Activated naive CD8-positive, alpha-beta T cell treated with anti-CD3 and anti-CD28 coated beads, Interleukin-2, amount 10 ng/mL, durations not matched to agents 7 days and 5 days (primary cell): ENCODE data around the gene RFPL2. TPM values are rescaled to one million over a fixed set of nuclear protein-coding genes. Genes with fewer than 3 reads are reported as not detected.
A peak's percentile ranks its signal among the peaks of the same experiment; 100 is the strongest.
"Not testable (repeated sequence)": the region's sequence is repeated elsewhere in the genome, so short reads cannot be mapped to it uniquely, and the experiment has no call there.

ENCODE experiments used
- ATAC-seq: fragments of 150-1000 bp; cut with Tn5 transposase; one replicate; pipeline ENCODE4 v1.10.0; 2021; ENCODE audit warnings: low read depth, moderate library complexity
- POLR2A ChIA-PET: fragments of 350-600 bp; sonication (Branson Sonifier 250); formaldehyde crosslinking; loops from one replicate; lab custom pipeline; 2021; ENCODE audit warnings: antibody characterized with exemption; lab: Charles Lee
- DNase-seq: peaks from one replicate; pipeline ENCODE4 v3.0.0; 2021
- H3K27ac Mint-ChIP-seq: one replicate; pipeline ENCODE4 v1.8.0; 2022; ENCODE audit warnings: mild to moderate bottlenecking, mixed read lengths
- H3K27me3 Mint-ChIP-seq: one replicate; pipeline ENCODE4 v1.8.0; 2022; ENCODE audit warnings: mild to moderate bottlenecking, moderate library complexity, mixed read lengths
- H3K36me3 Mint-ChIP-seq: one replicate; pipeline ENCODE4 v1.8.0; 2021; ENCODE audit warnings: mild to moderate bottlenecking, mixed read lengths
- H3K4me1 Mint-ChIP-seq: one replicate; pipeline ENCODE4 v1.8.0; 2021; ENCODE audit warnings: mixed read lengths
- H3K4me3 Mint-ChIP-seq: one replicate; pipeline ENCODE4 v1.8.0; 2022; ENCODE audit warnings: mild to moderate bottlenecking, moderate library complexity, mixed read lengths
- H3K9me3 Mint-ChIP-seq: one replicate; pipeline ENCODE4 v1.8.0; 2021; ENCODE audit warnings: mixed read lengths
- total RNA-seq, 2 experiments: library from RNA; stranded (reverse); gene quantifications; one replicate each; pipeline ENCODE4 v1.2.3, GENCODE V29; 2021

The RFPL2 gene
- total RNA-seq, 2 experiments from 2014 or later = not detected

DNA sequence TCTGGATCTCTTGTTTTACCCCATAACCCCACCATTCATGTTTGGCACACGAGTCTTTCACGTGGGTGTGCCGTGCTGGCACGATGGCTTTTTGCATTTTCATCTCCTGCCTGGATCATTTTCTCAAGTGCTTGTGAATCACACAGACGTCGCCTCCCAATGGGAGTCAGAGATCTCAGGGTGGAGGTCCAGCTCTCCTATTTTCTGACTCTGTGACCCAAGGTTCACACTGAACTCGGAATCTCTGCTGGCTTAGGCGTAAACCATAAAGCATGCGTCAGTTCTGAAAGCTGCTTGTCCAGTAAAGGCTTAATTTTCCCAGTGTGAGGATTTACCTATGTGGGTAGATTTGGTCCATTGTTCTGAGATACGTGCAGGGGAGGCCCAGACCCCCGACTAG lies 29.8 kb downstream of the RFPL2 start:
- no peak overlapping the region for H3K27ac Mint-ChIP-seq
- no peak for DNase-seq
- no peaks in the 10 kb centered on the region for H3K9me3 Mint-ChIP-seq
- no peaks in the 10 kb centered on the region for H3K36me3 Mint-ChIP-seq
- POLR2A ChIA-PET = no interaction called here
- no peaks in the 10 kb centered on the region for H3K4me1 Mint-ChIP-seq
- no peak overlapping the region for H3K4me3 Mint-ChIP-seq
- H3K27me3 Mint-ChIP-seq = peaks cover 46% of the 10 kb centered on the region
- ATAC-seq = no peak

DNA sequence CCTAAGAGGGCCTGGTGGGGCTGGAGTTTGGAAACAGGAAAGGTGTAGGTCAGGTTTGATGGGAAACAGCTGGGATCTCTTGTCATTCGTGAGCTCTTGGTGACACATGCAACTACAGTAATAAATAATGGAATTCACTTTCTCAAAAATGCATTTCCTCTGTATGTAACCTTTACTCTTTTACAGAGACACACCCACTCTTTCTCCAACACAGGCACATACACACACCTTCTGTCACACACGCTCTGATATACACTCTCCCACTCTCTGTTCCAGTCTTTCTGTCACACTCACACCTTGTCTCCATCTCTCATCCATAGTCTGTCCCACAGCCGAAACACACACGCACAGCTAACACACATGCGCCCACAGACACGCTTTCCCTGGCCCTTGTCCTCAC lies 39.2 kb downstream of the RFPL2 start:
- Mint-ChIP-seq H3K27ac (no peak overlapping the region), H3K4me3 (no peak overlapping the region), H3K4me1 (peaks cover 4% of the 10 kb centered on the region), H3K36me3 (no peaks in the 10 kb centered on the region), H3K27me3 (peaks cover 21% of the 10 kb centered on the region), H3K9me3 (no peaks in the 10 kb centered on the region)
- ATAC-seq (no peak), DNase-seq (no peak)
- POLR2A ChIA-PET = no interaction called here

DNA sequence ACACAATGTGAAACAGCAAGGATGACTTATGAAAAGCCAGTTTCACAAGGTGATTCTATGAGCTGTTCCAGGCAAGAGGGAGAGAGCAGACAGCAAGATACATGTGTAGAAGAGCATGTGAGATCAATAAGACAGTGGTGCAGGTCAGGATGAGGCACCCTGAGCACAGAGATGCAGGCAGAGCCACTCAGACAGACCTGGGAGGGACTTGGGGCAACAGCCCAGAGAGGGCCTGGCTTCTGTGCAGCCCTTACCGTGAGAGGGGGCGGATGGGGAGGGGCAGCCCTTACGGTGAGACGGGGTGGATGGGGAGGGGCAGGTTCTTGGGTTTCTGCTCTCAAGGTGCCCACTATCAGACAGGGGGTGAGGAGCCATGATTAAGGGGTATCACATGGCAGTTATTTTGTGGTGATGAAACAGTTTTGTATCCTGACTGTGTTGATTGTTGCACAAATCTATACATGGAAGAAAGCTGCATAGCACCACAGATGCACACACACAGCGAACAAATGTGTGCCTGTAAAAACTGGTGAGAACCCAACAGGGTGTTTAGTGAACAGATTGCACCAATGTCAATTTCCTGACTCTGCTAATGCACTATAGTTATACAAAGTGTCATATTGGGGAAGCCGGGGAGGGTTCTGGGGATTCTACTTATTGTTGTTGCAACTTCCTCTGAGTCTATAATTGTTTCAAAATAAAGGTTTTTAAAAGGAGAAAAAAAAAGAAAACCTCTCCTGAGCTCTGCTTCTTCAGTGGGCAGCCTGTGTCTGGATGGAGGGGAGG lies 40.6 kb downstream of the RFPL2 start:
- H3K9me3 Mint-ChIP-seq = no peaks in the 10 kb centered on the region
- DNase-seq (no peak), ATAC-seq (no peak)
- peaks cover 21% of the 10 kb centered on the region for H3K27me3 Mint-ChIP-seq
- no peak overlapping the region for H3K4me3 Mint-ChIP-seq
- POLR2A ChIA-PET = no interaction called here
- no peak overlapping the region for H3K27ac Mint-ChIP-seq
- peaks cover 4% of the 10 kb centered on the region for H3K4me1 Mint-ChIP-seq
- no peaks in the 10 kb centered on the region for H3K36me3 Mint-ChIP-seq

DNA sequence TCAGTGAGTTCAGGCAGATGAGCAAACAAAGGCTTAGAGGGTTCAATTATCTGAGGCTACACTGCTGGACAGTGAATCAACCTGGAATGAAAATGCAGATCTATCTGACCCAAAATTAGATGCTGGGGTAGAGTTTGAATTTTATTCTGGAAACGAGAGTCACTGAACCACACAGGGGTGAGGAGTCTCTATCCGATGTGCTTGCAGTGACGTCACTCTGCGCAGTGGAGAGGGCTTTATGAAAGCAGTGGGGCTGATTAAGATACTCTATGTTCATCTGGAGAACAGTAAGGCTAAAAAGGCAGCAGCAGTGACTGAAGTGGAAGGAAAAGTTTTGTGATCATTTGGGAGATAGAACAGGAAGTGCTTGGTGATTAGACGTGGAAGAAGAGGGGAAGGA lies 44.5 kb downstream of the RFPL2 start:
- H3K27ac Mint-ChIP-seq, H3K4me3 Mint-ChIP-seq, H3K9me3 Mint-ChIP-seq, H3K4me1 Mint-ChIP-seq, DNase-seq, H3K36me3 Mint-ChIP-seq, POLR2A ChIA-PET, ATAC-seq: not testable (repeated sequence)
- H3K27me3 Mint-ChIP-seq = peaks cover 22% of the 10 kb centered on the region

DNA sequence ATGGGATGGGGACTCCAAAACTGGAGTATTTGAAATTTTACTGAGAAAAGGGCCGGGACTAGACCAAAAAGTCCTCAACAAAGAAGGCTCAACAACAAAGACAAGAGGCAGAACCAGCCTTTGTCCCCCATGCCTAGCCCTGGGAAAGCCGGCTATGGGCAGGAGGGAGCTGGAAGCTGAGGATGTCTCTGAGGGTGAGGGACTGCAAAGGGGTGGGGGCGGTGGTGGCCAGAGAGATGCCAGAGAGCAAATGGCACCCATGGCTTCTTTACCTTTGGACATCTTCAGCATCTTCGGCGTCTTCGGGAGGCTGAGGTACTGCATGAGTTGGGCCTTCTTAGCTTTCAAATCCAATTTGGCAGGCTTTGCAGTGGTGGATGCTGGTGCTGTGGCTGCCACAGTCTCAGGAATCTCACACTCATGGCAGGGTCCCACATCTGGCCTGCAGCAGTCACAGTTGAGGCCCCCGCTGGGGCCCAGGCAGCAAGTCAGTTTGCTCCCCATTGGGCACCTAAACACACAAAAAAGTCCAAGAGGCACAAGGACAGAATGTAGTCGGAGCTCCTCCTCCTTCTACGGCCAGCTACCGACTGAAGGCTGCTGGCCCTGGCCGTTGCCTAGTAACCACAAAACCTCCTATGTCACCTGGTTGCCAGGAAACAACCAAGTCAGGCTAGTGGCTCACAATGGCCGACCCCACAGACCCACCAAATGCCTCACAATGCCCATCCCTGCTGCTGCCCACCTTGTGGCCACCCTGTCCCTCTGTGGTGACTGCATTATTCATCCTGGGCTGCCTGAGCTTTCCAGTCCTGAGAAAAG lies 46.0 kb downstream of the RFPL2 start, which contains the start of gene C22orf42:
C22orf42 (minus strand) TSS at position 592 of the 822 bp plus-strand sequence; CDS start at position 504, 88 bp downstream.
- POLR2A ChIA-PET = no interaction called here
- ATAC-seq = no peak
- no peak within 1 kb of the TSS for H3K4me3 Mint-ChIP-seq

DNA sequence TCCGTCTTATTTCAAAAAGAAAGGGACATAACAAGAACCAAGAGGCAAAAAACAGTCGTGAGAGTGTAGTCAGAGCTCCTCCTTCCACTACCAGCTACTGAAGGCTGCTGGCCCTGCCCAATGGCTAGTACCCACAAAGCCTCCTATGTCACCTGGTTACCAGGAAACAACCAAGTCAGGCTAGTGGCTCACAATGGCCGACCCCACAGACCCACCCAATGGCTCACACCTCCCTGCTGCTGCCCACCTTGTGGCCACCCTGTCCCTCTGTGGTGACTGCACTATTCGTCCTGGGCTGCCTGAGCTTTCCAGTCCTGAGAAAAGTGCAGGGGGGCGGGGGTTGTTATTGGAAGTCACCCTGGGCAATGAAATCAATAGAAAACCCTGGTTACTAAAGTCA lies 47.2 kb downstream of the RFPL2 start:
- H3K4me3 Mint-ChIP-seq, H3K4me1 Mint-ChIP-seq, ATAC-seq, H3K36me3 Mint-ChIP-seq, DNase-seq, H3K27ac Mint-ChIP-seq, POLR2A ChIA-PET, H3K9me3 Mint-ChIP-seq: not testable (repeated sequence)
- peaks cover 17% of the 10 kb centered on the region for H3K27me3 Mint-ChIP-seq

More for the DNA sequence above, 46.0 kb downstream of the RFPL2 start, which contains the start of gene C22orf42:
- H3K27me3 Mint-ChIP-seq = peaks cover 24% of the 10 kb centered on the region
- DNase-seq = no peak
- H3K9me3 Mint-ChIP-seq = no peaks in the 10 kb centered on the region
- peaks cover 4% of the 10 kb centered on the region for H3K4me1 Mint-ChIP-seq
- H3K27ac Mint-ChIP-seq = no peak within 1 kb of the TSS
- H3K36me3 Mint-ChIP-seq = no peaks in the 10 kb centered on the region

DNA sequence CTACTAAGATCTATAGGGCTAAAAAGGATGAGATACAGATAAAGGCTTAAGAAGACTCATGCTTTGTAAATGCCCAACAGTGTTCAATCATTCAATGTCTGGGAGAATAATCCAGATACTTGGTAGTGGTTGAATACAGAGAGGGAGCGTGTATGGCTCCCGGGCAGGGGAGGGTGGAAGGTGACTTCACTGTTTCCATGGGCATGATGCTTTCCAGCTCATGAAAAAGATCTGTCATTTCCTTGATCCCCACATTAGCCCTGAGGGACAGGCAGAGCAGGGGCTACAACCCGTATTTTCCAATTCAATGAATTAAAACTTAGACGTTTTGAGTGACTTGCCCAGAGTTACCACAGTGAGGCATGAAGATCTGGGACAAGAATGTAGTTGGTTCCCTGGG lies 50.1 kb downstream of the RFPL2 start:
- Mint-ChIP-seq H3K4me1 (peaks cover 16% of the 10 kb centered on the region), H3K27me3 (peaks cover 21% of the 10 kb centered on the region)
- DNase-seq, H3K9me3 Mint-ChIP-seq, H3K27ac Mint-ChIP-seq, H3K4me3 Mint-ChIP-seq, H3K36me3 Mint-ChIP-seq, POLR2A ChIA-PET, ATAC-seq: not testable (repeated sequence)

DNA sequence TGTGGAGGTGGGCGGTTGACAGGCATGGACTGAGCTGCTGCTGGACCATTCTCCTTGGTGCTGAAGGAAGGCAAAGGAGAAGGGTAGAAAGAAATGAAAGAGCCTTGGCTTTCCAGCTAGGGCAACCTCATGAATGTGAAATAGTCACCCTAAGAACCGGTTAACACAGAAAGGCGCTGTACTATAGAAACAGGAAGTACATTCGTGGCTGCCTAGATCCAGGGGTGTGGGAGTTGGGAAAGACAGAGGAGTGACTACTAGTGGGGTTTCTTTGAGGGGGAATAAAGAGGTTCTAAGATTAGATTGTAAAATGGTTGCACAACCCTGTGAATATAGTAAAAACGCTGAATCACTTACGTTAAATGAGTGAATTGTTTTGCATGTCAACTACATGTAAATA lies 53.2 kb downstream of the RFPL2 start:
- H3K4me3 Mint-ChIP-seq, DNase-seq, H3K27ac Mint-ChIP-seq, H3K36me3 Mint-ChIP-seq, H3K9me3 Mint-ChIP-seq, ATAC-seq, POLR2A ChIA-PET: not testable (repeated sequence)
- peaks cover 16% of the 10 kb centered on the region for H3K4me1 Mint-ChIP-seq
- peaks cover 17% of the 10 kb centered on the region for H3K27me3 Mint-ChIP-seq

DNA sequence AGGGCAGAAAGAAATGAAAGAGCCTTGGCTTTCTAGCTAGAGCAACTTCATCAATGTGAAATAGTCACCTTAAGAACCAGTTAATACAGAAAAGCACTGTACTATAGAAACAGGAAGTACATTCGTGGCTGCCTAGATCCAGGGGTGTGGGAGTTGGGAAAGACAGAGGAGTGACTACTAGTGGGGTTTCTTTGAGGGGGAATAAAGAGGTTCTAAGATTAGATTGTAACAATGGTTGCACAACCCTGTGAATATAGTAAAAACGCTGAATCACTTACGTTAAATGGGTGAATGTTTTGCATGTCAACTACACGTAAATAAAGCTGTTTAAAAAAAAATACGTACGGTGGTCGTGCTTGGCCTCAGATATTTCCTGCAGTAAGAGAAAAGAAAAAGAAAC lies 54.2 kb downstream of the RFPL2 start:
- H3K4me3 Mint-ChIP-seq, POLR2A ChIA-PET, H3K27ac Mint-ChIP-seq, H3K9me3 Mint-ChIP-seq, DNase-seq, ATAC-seq, H3K36me3 Mint-ChIP-seq: not testable (repeated sequence)
- Mint-ChIP-seq H3K4me1 (peaks cover 16% of the 10 kb centered on the region), H3K27me3 (peaks cover 15% of the 10 kb centered on the region)

DNA sequence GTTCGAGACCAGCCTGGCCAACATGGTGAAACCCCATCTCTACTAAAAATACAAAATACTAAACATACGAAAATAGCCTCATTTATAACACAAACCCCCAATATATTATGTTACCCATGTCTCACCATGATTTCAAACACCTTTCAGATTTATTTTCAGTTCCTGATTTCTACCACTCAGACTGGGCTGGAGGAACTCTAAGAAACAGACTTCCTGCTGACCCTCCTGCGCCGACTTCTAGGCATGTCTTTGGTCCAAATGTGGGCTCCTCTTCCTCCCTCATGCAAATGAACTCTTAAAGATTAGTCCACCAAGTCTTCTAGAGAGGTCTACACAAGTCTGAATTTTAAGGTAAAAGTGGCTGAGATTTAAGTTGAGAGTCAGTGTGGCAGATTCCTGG lies 56.5 kb downstream of the RFPL2 start:
- not testable (repeated sequence) for H3K27ac Mint-ChIP-seq, H3K9me3 Mint-ChIP-seq, H3K4me3 Mint-ChIP-seq, DNase-seq, H3K27me3 Mint-ChIP-seq, H3K36me3 Mint-ChIP-seq, ATAC-seq
- H3K4me1 Mint-ChIP-seq = peaks cover 33% of the 10 kb centered on the region
- POLR2A ChIA-PET = interaction anchor here (0.7 kb wide), 1 partner anchor 26 kb away, joined by 4 read pairs; no protein-coding TSS in a partner anchor

DNA sequence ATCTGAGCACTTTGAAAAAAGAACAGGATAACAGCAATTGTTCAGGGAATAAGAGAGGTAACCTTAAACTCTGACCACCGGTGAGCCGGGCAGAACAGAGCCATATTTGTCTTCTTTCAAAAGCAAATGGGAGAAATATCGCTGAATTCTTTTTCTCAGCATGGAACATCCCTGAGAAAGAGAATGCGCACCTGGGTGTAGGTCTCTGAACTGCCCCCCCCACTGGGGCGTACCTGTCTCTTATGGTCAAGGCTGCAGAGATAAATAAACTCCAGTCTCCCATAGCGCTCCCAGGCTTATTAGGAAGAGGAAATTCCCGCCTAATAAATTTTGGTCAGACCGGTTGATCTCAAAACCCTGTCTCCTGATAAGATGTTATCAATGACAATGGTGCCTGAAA lies 57.7 kb downstream of the RFPL2 start:
- peaks cover 36% of the 10 kb centered on the region for H3K4me1 Mint-ChIP-seq
- H3K27me3 Mint-ChIP-seq, POLR2A ChIA-PET, H3K36me3 Mint-ChIP-seq, DNase-seq, H3K27ac Mint-ChIP-seq, H3K4me3 Mint-ChIP-seq, H3K9me3 Mint-ChIP-seq, ATAC-seq: not testable (repeated sequence)

DNA sequence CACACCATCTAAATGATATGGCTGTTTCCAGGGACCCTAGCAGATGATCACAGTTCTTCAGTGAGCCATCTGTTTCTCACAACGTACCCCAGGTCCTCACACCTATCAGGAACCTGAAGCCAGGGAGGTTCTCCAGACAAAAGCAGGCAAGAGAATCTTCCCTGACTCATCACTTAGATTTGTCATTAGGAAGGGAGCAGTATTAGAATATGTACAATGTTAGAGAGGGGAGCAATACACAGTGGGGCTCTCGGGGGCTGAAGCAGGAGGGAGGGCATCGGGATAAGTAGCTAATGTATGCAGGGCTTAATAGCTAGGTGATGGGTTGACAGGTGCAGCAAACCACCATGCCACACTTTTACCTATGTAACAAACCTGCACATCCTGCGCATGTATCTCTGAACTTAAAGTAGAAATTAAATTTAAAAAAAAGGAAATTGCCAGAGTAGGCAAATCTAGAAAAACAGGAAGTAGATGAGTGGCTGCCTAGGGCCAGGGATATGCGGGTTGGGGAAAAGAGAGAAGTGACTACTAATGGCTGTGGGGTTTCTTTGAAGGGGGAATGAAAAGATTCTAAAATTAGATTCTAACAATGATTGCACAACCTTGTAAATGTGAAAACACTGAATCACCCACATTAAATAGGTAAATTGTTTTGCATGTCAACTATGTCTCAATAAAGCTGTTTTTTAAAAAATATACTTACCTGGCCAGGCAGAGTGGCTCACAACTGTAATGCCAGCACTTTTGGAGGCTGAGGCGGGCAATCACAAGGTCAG lies 60.2 kb downstream of the RFPL2 start:
- Mint-ChIP-seq H3K4me1 (peaks cover 40% of the 10 kb centered on the region), H3K36me3 (no peaks in the 10 kb centered on the region), H3K27ac (peak overlapping the region; percentile 37), H3K27me3 (no peaks in the 10 kb centered on the region), H3K9me3 (peaks cover 5% of the 10 kb centered on the region), H3K4me3 (no peak overlapping the region)
- POLR2A ChIA-PET = no interaction called here
- ATAC-seq (no peak), DNase-seq (no peak)

DNA sequence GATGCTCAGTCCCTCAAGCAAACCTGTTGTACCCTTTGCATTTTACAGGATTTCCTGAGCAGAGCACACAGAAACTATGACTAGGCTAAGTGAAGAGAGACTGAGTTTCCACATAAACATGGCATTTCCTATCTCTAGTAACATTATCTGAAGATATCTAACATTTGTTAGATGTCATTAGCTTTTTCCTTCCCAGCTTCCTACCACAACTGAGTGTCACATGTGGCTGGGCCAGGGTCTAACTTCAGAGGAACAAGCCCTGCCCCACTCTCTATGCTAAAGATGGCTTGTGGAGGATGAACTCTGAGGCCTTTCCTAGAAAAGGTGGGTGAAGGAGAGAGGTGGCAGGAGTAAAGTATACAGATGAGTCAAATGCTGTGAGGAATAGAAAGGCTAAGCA lies 62.3 kb downstream of the RFPL2 start:
- ATAC-seq (peak; percentile 43), DNase-seq (no peak)
- Mint-ChIP-seq H3K4me3 (peak overlapping the region; percentile 17), H3K27me3 (peaks cover 2% of the 10 kb centered on the region), H3K36me3 (peaks cover 2% of the 10 kb centered on the region), H3K9me3 (peaks cover 3% of the 10 kb centered on the region), H3K27ac (peak overlapping the region; percentile 66), H3K4me1 (peaks cover 46% of the 10 kb centered on the region)
- POLR2A ChIA-PET = no interaction called here
